Measurements from ENCODE around the gene GARIN1A.

GARIN1A gene

DNA sequence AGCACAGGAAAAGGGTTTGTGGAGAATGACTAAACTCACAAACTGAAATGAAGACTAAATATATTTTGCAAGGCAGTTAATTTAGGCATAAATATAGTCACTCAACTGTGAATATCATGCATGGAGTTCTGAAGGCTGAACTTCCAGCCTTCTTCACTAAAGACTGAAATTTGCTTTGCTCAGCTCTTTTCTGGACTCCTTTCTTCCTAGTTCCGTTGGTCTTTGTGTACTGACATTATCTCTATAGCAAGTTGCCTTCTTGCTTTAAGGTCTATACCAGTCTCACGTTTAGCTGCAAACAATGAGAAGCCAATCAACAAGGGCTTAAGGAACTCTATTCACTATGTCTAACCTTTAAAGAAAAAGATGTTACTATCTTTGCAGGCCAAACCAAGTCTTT is 22.6 kb downstream of the GARIN1A start:
- no peaks in the 10 kb centered on the region for H3K36me3 Mint-ChIP-seq (ENCODE audit: low read depth)
- DNase-seq, result no peak
- peaks cover 17% of the 10 kb centered on the region for H3K4me1 Mint-ChIP-seq
- no peaks in the 10 kb centered on the region for H3K9me3 Mint-ChIP-seq
- H3K27ac Mint-ChIP-seq, result no peak overlapping the region
- peaks cover 41% of the 10 kb centered on the region for H3K27me3 Mint-ChIP-seq (ENCODE audit: low read depth, poor library complexity)
- TF ChIP-seq, protein P1, sequence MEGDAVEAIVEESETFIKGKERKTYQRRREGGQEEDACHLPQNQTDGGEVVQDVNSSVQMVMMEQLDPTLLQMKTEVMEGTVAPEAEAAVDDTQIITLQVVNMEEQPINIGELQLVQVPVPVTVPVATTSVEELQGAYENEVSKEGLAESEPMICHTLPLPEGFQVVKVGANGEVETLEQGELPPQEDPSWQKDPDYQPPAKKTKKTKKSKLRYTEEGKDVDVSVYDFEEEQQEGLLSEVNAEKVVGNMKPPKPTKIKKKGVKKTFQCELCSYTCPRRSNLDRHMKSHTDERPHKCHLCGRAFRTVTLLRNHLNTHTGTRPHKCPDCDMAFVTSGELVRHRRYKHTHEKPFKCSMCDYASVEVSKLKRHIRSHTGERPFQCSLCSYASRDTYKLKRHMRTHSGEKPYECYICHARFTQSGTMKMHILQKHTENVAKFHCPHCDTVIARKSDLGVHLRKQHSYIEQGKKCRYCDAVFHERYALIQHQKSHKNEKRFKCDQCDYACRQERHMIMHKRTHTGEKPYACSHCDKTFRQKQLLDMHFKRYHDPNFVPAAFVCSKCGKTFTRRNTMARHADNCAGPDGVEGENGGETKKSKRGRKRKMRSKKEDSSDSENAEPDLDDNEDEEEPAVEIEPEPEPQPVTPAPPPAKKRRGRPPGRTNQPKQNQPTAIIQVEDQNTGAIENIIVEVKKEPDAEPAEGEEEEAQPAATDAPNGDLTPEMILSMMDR (IDR thresholded peaks at IDR 0.05), result no peak
- no peak overlapping the region for H3K4me3 Mint-ChIP-seq

DNA sequence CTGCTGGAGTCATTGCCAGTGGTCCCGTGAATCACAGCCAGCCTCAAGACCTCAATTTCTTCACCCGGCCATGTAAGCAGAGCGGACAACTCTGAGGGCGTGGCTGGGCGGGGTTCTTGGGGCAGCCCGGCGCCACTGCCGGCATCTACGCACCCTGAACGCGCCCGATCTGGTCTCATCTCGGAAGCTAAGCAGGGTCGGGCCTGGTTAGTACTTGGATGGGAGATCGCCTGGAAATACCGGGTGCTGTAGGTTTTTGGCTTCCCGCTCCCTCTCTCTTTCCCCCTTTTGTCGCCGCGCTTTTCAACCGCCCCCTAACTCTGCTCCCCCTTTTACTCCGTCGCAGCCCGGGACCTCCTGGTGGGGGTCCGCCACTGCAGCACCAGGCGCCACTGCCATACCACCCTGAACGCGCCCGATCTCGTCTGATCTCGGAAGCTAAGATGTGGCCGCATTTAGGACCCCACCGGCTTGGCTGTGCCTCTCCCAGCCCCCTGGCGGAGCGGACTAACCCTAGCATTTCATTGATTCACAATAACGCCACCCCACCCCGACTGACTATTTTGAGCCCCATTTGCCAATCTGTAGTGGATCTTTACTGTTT is 25.3 kb downstream of the GARIN1A start:
- Mint-ChIP-seq H3K36me3 (ENCODE audit: low read depth) (no peaks in the 10 kb centered on the region), H3K9me3 (no peaks in the 10 kb centered on the region), H3K27me3 (ENCODE audit: low read depth, poor library complexity) (peaks cover 46% of the 10 kb centered on the region), H3K4me1 (peaks cover 14% of the 10 kb centered on the region), H3K27ac (no peak overlapping the region), H3K4me3 (peak overlapping the region; percentile 89)
- peak; percentile 66 for DNase-seq
- TF ChIP-seq, protein P1 (IDR thresholded peaks at IDR 0.05), result no peak

DNA sequence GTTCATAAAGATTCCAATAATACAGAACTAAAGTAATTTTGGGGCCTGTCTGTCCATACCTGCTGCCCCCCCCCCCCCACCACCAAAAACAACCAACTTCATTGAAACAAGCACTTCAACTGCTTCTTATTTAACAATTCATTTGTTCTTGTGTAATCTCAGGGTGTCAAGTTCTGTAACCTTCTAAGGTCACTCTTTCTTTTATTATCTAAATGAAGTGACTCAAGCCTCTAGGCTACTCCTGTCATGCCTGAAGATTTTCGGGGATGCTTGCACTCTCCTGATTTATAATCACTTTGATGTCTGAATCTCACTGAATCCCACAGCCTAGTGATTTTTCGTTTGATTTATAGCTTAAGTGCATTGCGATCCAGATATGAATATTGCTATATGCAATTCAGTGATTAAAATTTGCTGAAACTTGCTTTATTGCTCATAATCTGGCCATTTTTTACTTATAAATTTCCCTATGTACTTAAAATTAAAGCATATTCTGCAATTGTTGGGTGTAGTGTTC is 27.2 kb downstream of the GARIN1A start:
- peaks cover 11% of the 10 kb centered on the region for H3K4me1 Mint-ChIP-seq
- H3K36me3 Mint-ChIP-seq (ENCODE audit: low read depth), result no peaks in the 10 kb centered on the region
- H3K27me3 Mint-ChIP-seq (ENCODE audit: low read depth, poor library complexity), result peaks cover 58% of the 10 kb centered on the region
- no peak overlapping the region for H3K4me3 Mint-ChIP-seq
- DNase-seq, result no peak
- H3K27ac Mint-ChIP-seq, result no peak overlapping the region
- TF ChIP-seq, protein P1 (IDR thresholded peaks at IDR 0.05), result no peak
- H3K9me3 Mint-ChIP-seq, result no peaks in the 10 kb centered on the region

DNA sequence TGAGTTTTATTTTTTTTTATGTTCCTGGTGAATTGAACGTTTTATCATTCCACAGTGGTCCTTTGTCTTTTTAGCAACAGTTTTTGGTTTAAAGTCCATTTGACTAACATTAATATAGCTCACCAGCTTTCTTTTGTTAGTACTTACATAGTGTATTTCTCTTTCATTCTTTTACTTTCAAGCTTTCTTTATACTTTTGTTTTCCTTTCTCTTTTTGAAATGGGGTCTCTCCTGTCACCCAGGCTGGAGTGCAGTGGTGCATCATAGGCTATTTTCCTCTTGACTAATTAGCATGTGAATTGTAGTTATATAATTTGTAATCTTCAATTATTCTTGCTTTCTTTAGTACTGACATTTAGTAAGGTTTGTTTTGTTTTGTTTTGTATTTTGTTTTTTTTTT is 27.8 kb downstream of the GARIN1A start:
- H3K27ac Mint-ChIP-seq, result no peak overlapping the region
- no peaks in the 10 kb centered on the region for H3K9me3 Mint-ChIP-seq
- no peak overlapping the region for H3K4me3 Mint-ChIP-seq
- H3K4me1 Mint-ChIP-seq, result peaks cover 11% of the 10 kb centered on the region
- H3K36me3 Mint-ChIP-seq (ENCODE audit: low read depth), result no peaks in the 10 kb centered on the region
- TF ChIP-seq, protein P1 (IDR thresholded peaks at IDR 0.05), result no peak
- no peak for DNase-seq
- peaks cover 60% of the 10 kb centered on the region for H3K27me3 Mint-ChIP-seq (ENCODE audit: low read depth, poor library complexity)

DNA sequence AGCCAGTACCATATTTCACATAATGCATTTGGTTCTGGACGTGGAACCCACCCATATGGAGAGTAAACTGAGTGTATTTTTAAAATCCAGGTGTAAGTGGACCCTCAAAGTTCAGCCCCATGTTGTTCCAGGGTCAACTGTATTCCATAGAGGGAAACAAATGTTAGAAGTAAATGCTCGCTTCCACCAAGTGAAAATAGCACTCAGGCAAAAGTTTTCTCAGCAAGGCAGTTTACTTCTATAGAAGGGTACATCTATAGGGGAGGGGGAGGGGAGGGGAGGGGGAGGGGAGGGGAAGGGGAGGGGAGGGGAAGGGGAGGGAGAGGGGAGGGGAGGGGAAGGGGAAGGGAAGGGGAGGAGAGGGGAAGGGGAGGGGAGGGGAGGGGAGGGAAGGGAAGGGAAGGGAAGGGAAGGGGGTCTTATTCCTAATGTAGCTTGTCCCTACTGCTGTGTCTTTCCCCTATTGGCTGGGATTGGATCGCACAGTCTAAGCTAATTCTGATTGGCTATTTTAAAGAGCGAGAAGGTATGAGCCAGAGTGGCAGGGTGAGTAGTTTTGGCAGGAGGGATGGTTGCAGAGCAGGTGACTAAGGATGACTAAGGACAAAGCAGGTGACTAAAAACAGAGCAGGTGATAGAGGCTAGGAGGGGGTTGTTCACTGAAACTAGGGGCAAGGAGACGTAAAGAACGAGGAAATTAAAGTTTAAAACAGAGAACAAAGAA is 29.1 kb downstream of the GARIN1A start:
- Mint-ChIP-seq H3K4me1 (peaks cover 11% of the 10 kb centered on the region), H3K9me3 (no peaks in the 10 kb centered on the region), H3K27me3 (ENCODE audit: low read depth, poor library complexity) (peaks cover 55% of the 10 kb centered on the region), H3K27ac (no peak overlapping the region), H3K4me3 (no peak overlapping the region), H3K36me3 (ENCODE audit: low read depth) (no peaks in the 10 kb centered on the region)
- TF ChIP-seq, protein P1 (IDR thresholded peaks at IDR 0.05), result no peak
- no peak for DNase-seq

All from nephron progenitor cell (in vitro differentiated cells).